Measurements from ENCODE around the gene FHIT. TPM values are rescaled to one million over a fixed set of nuclear protein-coding genes. Genes with fewer than 3 reads are reported as not detected.

The FHIT gene
- total RNA-seq, 4 donors from 2014 or later: 7.5 to 20.1 (median 13.5) TPM

DNA sequence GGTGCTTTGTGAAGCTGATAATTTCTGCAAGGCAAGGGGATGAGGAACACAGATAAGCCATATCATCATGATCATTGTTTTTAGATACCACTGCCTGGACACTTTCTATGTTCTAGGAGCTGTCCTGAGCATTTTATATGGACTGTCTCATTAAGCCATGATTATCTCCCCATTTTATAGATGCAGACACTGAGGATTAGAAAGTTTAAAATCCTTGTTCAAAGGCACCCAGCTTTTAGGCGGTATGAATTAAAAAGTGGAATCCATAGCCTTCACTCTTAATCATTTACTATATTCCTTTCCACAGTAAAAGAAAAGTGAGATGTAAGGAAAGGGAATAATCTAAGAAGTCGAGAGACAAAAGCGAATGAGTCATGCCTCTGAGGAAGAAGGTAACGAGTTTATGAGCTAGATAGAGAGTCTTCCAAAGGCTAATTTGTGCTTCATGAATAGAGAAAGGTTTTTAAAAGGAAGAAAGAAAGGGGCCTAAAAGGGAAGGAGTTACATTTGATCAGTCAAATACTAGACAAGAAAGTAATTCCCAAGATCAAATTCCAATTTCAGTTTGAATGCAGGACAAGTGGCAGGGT, 856.0 kb downstream of the FHIT start:
- intact Hi-C loops (cut with DNase I; ENCODE audit: low total_unique reads): no loop called here
- Histone ChIP-seq H3K4me1 (no peaks in the 10 kb centered on the region), H3K36me3 (no peaks in the 10 kb centered on the region), H3K4me3 (no peak overlapping the region), H3K27ac (no peak overlapping the region), H3K9me3 (no peaks in the 10 kb centered on the region), H3K27me3 (no peaks in the 10 kb centered on the region)
- no peak for DNase-seq
- no peak for TF ChIP-seq POLR2AphosphoS5 (IDR thresholded peaks at IDR 0.05)
- TF ChIP-seq EP300 (IDR thresholded peaks at IDR 0.05; ENCODE audit: low read depth): no peak
- in situ Hi-C loops (cut with MboI; ENCODE audit: low pct_ligation_motif_present in 1 of 4, low pct_unique_long_range_greater_than_20kb in 1 of 4, low sequenced_read_pairs in 3 of 4): no loop called here
- 88 to 93% methylated on average over 4 of the region's 4 CpGs for WGBS, 2 donors (ENCODE audit: low coverage in 1 of 2)

GRCh38 chr3:60393946-60394345, 857.3 kb downstream of the FHIT start:
- 90 to 100% methylated on average over 1 of the region's 1 CpG for WGBS, 2 donors (ENCODE audit: low coverage in 1 of 2)
- intact Hi-C loops (cut with DNase I; ENCODE audit: low total_unique reads) (no loop called here), in situ Hi-C loops (cut with MboI; ENCODE audit: low pct_ligation_motif_present in 1 of 4, low pct_unique_long_range_greater_than_20kb in 1 of 4, low sequenced_read_pairs in 3 of 4) (no loop called here)
- TF ChIP-seq POLR2A (IDR thresholded peaks at IDR 0.05) (no peak), CTCF (IDR thresholded peaks at IDR 0.05) (no peak), POLR2AphosphoS5 (IDR thresholded peaks at IDR 0.05) (no peak)
- no peaks in the 10 kb centered on the region for H3K27me3 ChIP-seq
- H3K27ac ChIP-seq: no peak overlapping the region
- DNase-seq: no peak
- no peaks in the 10 kb centered on the region for H3K4me1 ChIP-seq
- no peaks in the 10 kb centered on the region for H3K36me3 ChIP-seq
- H3K9me3 ChIP-seq: no peaks in the 10 kb centered on the region
- no peak overlapping the region for H3K4me3 ChIP-seq

- intact Hi-C loops (cut with DNase I; ENCODE audit: low total_unique reads) (no loop called here), in situ Hi-C loops (cut with MboI; ENCODE audit: low pct_ligation_motif_present in 1 of 4, low pct_unique_long_range_greater_than_20kb in 1 of 4, low sequenced_read_pairs in 3 of 4) (no loop called here)
- Histone ChIP-seq H3K4me1 (no peaks in the 10 kb centered on the region), H3K36me3 (no peaks in the 10 kb centered on the region), H3K27me3 (no peaks in the 10 kb centered on the region), H3K4me3 (no peak overlapping the region), H3K9me3 (no peaks in the 10 kb centered on the region), H3K27ac (no peak overlapping the region)
- no peak for DNase-seq
- WGBS, 2 donors (ENCODE audit: low coverage in 1 of 2): 93 to 94% methylated on average over 2 of the region's 2 CpGs
- TF ChIP-seq EP300 (IDR thresholded peaks at IDR 0.05; ENCODE audit: low read depth) (no peak), POLR2AphosphoS5 (IDR thresholded peaks at IDR 0.05) (no peak), CTCF (IDR thresholded peaks at IDR 0.05) (no peak), POLR2A (IDR thresholded peaks at IDR 0.05) (no peak)
These were observed 858.8 kb downstream of the FHIT start for GRCh38 chr3:60392501-60392900.

GRCh38 chr3:60391292-60391691, 860.0 kb downstream of the FHIT start:
- Histone ChIP-seq H3K27ac (no peak overlapping the region), H3K9me3 (no peaks in the 10 kb centered on the region), H3K4me1 (no peaks in the 10 kb centered on the region), H3K27me3 (no peaks in the 10 kb centered on the region), H3K36me3 (no peaks in the 10 kb centered on the region), H3K4me3 (no peak overlapping the region)
- in situ Hi-C loops (cut with MboI; ENCODE audit: low pct_ligation_motif_present in 1 of 4, low pct_unique_long_range_greater_than_20kb in 1 of 4, low sequenced_read_pairs in 3 of 4) (no loop called here), intact Hi-C loops (cut with DNase I; ENCODE audit: low total_unique reads) (no loop called here)
- no peak for DNase-seq
- 66 to 100% methylated on average over 1 of the region's 1 CpG for WGBS, 2 donors (ENCODE audit: low coverage in 1 of 2)
- TF ChIP-seq POLR2A (IDR thresholded peaks at IDR 0.05) (no peak), EP300 (IDR thresholded peaks at IDR 0.05; ENCODE audit: low read depth) (no peak), CTCF (IDR thresholded peaks at IDR 0.05) (no peak), POLR2AphosphoS5 (IDR thresholded peaks at IDR 0.05) (no peak)

DNA sequence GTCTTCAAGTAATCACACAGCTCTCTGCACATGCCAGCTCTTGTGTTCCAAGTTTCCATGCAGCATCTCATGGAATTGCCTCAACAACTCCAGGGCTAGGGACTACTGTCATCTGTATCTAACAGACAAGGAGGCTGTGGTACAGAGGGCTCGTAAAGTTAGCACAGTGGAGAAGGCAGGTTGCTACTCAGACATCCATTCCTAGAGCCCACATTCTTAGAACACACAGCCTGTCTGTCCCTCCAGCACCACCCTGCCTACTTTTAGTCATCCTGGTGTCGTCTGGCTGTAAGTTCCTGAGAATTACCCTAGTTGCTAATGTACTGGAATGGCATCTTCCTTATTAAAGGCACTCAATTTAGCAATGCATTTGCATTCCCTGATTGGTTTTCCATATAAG, 862.5 kb downstream of the FHIT start:
- TF ChIP-seq POLR2AphosphoS5 (IDR thresholded peaks at IDR 0.05): no peak
- no peak for TF ChIP-seq POLR2A (IDR thresholded peaks at IDR 0.05)
- no peak for TF ChIP-seq CTCF (IDR thresholded peaks at IDR 0.05)
- TF ChIP-seq EP300 (IDR thresholded peaks at IDR 0.05; ENCODE audit: low read depth): no peak
- H3K27me3 ChIP-seq: no peaks in the 10 kb centered on the region
- no peaks in the 10 kb centered on the region for H3K36me3 ChIP-seq
- no peaks in the 10 kb centered on the region for H3K4me1 ChIP-seq
- in situ Hi-C loops (cut with MboI; ENCODE audit: low pct_ligation_motif_present in 1 of 4, low pct_unique_long_range_greater_than_20kb in 1 of 4, low sequenced_read_pairs in 3 of 4): no loop called here
- no peaks in the 10 kb centered on the region for H3K9me3 ChIP-seq
- no peak for DNase-seq
- intact Hi-C loops (cut with DNase I; ENCODE audit: low total_unique reads): no loop called here
- no peak overlapping the region for H3K4me3 ChIP-seq
- WGBS, 2 donors (ENCODE audit: low coverage in 1 of 2): 82 to 100% methylated on average over 2 of the region's 2 CpGs
- no peak overlapping the region for H3K27ac ChIP-seq

Data from transverse colon (tissue), 4 donors.